Measurements from ENCODE around the gene AP5Z1. TPM values are rescaled to one million over a fixed set of nuclear protein-coding genes. Genes with fewer than 3 reads are reported as not detected.

The AP5Z1 gene
- total and polyA plus RNA-seq, 2 of the 4 experiments (the other 2 are of a cell fraction), result 9.7 to 38.7 TPM

DNA sequence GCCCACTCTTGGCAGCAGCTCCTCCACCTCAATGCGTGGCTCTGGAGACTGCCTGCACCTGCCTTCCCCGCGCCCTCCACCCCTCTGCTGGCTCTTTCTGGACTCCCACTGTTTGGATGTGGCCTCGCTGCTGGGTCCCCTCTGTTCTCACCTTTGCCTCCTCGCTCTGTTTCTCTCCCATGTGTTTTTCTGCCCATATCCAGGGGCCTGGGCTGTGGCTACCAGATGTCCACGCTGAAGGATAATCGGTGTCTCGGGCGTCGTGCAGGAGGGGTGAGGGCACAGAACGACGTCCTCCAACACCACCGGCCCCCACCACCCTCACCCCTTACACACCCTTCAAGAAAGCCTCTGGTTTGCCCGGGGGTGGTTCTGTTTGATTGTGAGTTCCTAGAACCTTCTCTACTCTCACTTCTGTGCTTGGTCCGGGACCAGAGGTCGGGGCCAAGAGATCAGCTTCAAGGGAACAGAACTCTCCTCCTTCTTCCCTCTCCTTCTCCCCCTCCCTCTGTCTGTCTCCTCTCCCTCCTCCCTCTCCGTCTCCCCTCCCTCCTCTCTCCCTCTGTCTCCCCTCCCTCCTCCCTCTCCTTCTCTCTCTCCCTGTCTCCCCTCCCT, 31.7 kb downstream of the AP5Z1 start:
- no peak overlapping the region for H4K8ac ChIP-seq (ENCODE audit: low read depth in 2 of 2, low read length in 2 of 2)
- H3K27ac ChIP-seq (ENCODE audit: insufficient read depth, low read length), result no peak overlapping the region
- no peaks in the 10 kb centered on the region for H4K20me1 ChIP-seq (ENCODE audit: insufficient read depth, low read length)
- H3K79me1 ChIP-seq (ENCODE audit: low read depth in 1 of 2, low read length in 2 of 2), result no peaks in the 10 kb centered on the region
- H3K36me3 ChIP-seq (ENCODE audit: control insufficient read depth, insufficient read depth, low read length), result no peaks in the 10 kb centered on the region
- H2BK20ac ChIP-seq (ENCODE audit: low read depth, low read length), result no peak overlapping the region
- no peak overlapping the region for H4K91ac ChIP-seq (ENCODE audit: insufficient read depth, low read depth, low read length)
- H3K9me1 ChIP-seq (ENCODE audit: insufficient read depth, low read length), result no peaks in the 10 kb centered on the region
- no peak for ATAC-seq (ENCODE audit: low read depth)
- no peak for TF ChIP-seq RAD21 (IDR thresholded peaks at IDR 0.05; ENCODE audit: low read length)
- TF ChIP-seq USF2 (IDR thresholded peaks at IDR 0.05; ENCODE audit: low read depth, low read length), result no peak
- TF ChIP-seq NFE2L2 (IDR thresholded peaks at IDR 0.05; ENCODE audit: low read depth, low read length), result no peak
- no peak for TF ChIP-seq MAFK (IDR thresholded peaks at IDR 0.05; ENCODE audit: low read depth, low read length)
- TF ChIP-seq SMC3 (IDR thresholded peaks at IDR 0.05; ENCODE audit: low read depth, low read length), result no peak
- no peak for TF ChIP-seq RCOR1 (IDR thresholded peaks at IDR 0.05; ENCODE audit: insufficient replicate concordance, low read length)
- no peak for TF ChIP-seq CHD1 (IDR thresholded peaks at IDR 0.05; ENCODE audit: low read depth, low read length)
- no peak for TF ChIP-seq RFX5 (IDR thresholded peaks at IDR 0.05; ENCODE audit: low read depth, low read length)
- TF ChIP-seq, protein P1, sequence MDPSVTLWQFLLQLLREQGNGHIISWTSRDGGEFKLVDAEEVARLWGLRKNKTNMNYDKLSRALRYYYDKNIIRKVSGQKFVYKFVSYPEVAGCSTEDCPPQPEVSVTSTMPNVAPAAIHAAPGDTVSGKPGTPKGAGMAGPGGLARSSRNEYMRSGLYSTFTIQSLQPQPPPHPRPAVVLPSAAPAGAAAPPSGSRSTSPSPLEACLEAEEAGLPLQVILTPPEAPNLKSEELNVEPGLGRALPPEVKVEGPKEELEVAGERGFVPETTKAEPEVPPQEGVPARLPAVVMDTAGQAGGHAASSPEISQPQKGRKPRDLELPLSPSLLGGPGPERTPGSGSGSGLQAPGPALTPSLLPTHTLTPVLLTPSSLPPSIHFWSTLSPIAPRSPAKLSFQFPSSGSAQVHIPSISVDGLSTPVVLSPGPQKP (IDR thresholded peaks at IDR 0.05; ENCODE audit: borderline replicate concordance, low read depth, low read length), result no peak
- TF ChIP-seq CEBPB (IDR thresholded peaks at IDR 0.05; ENCODE audit: low read depth, low read length), result no peak
- TF ChIP-seq BHLHE40 (IDR thresholded peaks at IDR 0.05; ENCODE audit: low read depth, low read length), result no peak
- no peak for TF ChIP-seq MXI1 (IDR thresholded peaks at IDR 0.05; ENCODE audit: borderline replicate concordance, low read depth, low read length)
- dilution Hi-C loops (cut with HindIII; ENCODE audit: low sequenced_read_pairs, unreplicated experiment), result no loop called here
- WGBS, 2 experiments (ENCODE audit: extremely low coverage in 2 of 2, insufficient read length in 1 of 2), result 66% methylated on average over 5 of the region's 17 CpGs; no CpG with 5 or more reads in 1 of the 2 experiments
- BruUV-seq (replicated peaks), result no TSS peak
- no peak overlapping the region for H2AK9ac ChIP-seq (replicated peaks; ENCODE audit: low read depth, low read length, poor library complexity)
- H3K56ac ChIP-seq (ENCODE audit: extremely low read depth, insufficient read depth, low read length), result no peak overlapping the region
- no peak overlapping the region for H2AFZ ChIP-seq (replicated peaks; ENCODE audit: low read length, poor library complexity)
- no peak overlapping the region for H4K5ac ChIP-seq (ENCODE audit: low read depth, low read length)
- no peak overlapping the region for H2BK15ac ChIP-seq (ENCODE audit: low read depth, low read length)
- H3K4me1 ChIP-seq (ENCODE audit: control insufficient read depth, insufficient read depth, low read length), result no peaks in the 10 kb centered on the region
- H3K9ac ChIP-seq (ENCODE audit: low read depth, low read length), result no peak overlapping the region
- no peak overlapping the region for H3K18ac ChIP-seq (ENCODE audit: low read depth, low read length)
- no peak overlapping the region for H3K23ac ChIP-seq (ENCODE audit: low read depth, low read length)
- H3K9me3 ChIP-seq (ENCODE audit: control insufficient read depth, insufficient read depth, low read length), result no peaks in the 10 kb centered on the region; the same call in 1 of the 2 replicates
- ChIA-PET CTCF (no interaction called here), POLR2A (ENCODE audit: unreplicated experiment) (no interaction called here)
- intact Hi-C loops (cut with micrococcal nuclease), result no loop called here
- H2BK120ac ChIP-seq (ENCODE audit: low read depth, low read length), result no peak overlapping the region
- H3K4me2 ChIP-seq (ENCODE audit: low read depth, low read length), result no peak overlapping the region
- DNase-seq, result no peak
- no peak overlapping the region for H3K4ac ChIP-seq (ENCODE audit: low read depth, low read length)
- peaks cover 16% of the 10 kb centered on the region for H3K27me3 ChIP-seq (ENCODE audit: control insufficient read depth, insufficient read depth, low read length)
- no peak overlapping the region for H2BK5ac ChIP-seq (ENCODE audit: low read depth, low read length, poor library complexity, severe bottlenecking)
- no peak overlapping the region for H2AK5ac ChIP-seq (ENCODE audit: low read depth, low read length)
- in situ Hi-C loops (cut with MboI; ENCODE audit: low sequenced_read_pairs), result no loop called here
- no peak overlapping the region for H3K14ac ChIP-seq (replicated peaks; ENCODE audit: low read depth, low read length)
- H3K4me3 ChIP-seq (ENCODE audit: insufficient read depth, low read depth, low read length), result no peak overlapping the region
